BJ (cell line): ENCODE data around the gene CRPPA. TPM values are rescaled to one million over a fixed set of nuclear protein-coding genes. Genes with fewer than 3 reads are reported as not detected.

Experiments used
- CTCF ChIA-PET: fragments of 350-600 bp; formaldehyde crosslinking; extraction: SDS; loops from one replicate; lab custom pipeline; 2021; ENCODE audit warnings: antibody characterized with exemption, inconsistent platforms; lab: Yijun Ruan, JAX
- POLR2A ChIA-PET: fragments of 300-600 bp; sonication (Branson Sonifier 250); formaldehyde crosslinking; extraction: SDS; loops from one replicate; lab custom pipeline; 2021; ENCODE audit warnings: antibody characterized with exemption; lab: Charles Lee
- DNase-seq: peaks from one replicate; pipeline ENCODE4 v3.0.0-alpha.2; 2011; ENCODE audit warnings: low read depth
- H3K27me3 ChIP-seq: 2 replicates; pipeline ENCODE4 v1.6.0; 2011; ENCODE audit warnings: low read length; ENCODE audit not compliant: control insufficient read depth, insufficient read depth
- H3K36me3 ChIP-seq: 2 replicates; pipeline ENCODE4 v1.5.1; 2011; ENCODE audit warnings: low read length; ENCODE audit not compliant: control insufficient read depth, insufficient read depth
- H3K4me3 ChIP-seq: 2 replicates; pipeline ENCODE4 v1.5.1; 2011; ENCODE audit warnings: low read depth, mild to moderate bottlenecking, control low read depth, low read length
- polyA plus RNA-seq: library from polyadenylated mRNA; depleted of rRNA; stranded (reverse); fragments of >200 nt; gene quantifications from 2 replicates; pipeline ENCODE4 v1.2.3, GENCODE V29; 2011
- TF ChIP-seq, protein P1 (sequence below): IDR thresholded peaks from 2 replicates; pipeline ENCODE4 v1.5.1; 2011; ENCODE audit warnings: low read depth, mild to moderate bottlenecking, control low read depth, inconsistent platforms, low read length, moderate library complexity; ENCODE audit not compliant: insufficient read depth

CRPPA gene
- polyA plus RNA-seq, 1 experiment = 0.39 TPM

DNA sequence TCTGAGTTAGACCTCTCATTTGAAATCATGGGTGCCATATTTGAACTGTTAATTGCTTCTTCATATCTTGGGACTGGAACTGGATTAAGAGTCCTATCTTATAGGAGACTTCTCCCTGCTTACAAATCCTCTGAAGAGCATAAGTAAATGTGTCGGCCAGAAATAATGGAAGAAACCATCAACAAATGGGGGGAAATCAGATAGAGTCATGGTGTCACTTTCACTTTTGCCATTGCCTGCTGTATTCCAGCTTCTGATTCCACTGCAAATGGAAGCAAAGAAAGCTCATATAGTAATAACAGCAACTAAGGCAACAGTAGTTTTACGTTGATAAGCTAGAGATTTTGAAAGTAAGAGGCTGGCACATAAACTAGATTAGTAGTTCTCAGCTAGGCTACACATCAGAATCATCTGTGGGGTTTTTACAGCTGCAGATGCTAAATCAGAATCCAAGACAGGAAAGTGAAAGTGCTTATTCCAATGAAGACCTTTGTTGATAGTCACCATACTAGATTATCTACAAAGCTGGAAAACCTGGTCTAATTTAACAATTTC lies 12.3 kb upstream of the CRPPA start:
- Histone ChIP-seq H3K27me3 (no peaks in the 10 kb centered on the region), H3K36me3 (no peaks in the 10 kb centered on the region), H3K4me3 (no peak overlapping the region)
- CTCF ChIA-PET = interaction anchor here (0.8 to 1.6 kb wide), 4 partner anchors 9 to 131 kb away, joined by 3 to 5 read pairs (median 3); no protein-coding TSS in a partner anchor
- POLR2A ChIA-PET = no interaction called here
- DNase-seq = no peak
- TF ChIP-seq, protein P1, sequence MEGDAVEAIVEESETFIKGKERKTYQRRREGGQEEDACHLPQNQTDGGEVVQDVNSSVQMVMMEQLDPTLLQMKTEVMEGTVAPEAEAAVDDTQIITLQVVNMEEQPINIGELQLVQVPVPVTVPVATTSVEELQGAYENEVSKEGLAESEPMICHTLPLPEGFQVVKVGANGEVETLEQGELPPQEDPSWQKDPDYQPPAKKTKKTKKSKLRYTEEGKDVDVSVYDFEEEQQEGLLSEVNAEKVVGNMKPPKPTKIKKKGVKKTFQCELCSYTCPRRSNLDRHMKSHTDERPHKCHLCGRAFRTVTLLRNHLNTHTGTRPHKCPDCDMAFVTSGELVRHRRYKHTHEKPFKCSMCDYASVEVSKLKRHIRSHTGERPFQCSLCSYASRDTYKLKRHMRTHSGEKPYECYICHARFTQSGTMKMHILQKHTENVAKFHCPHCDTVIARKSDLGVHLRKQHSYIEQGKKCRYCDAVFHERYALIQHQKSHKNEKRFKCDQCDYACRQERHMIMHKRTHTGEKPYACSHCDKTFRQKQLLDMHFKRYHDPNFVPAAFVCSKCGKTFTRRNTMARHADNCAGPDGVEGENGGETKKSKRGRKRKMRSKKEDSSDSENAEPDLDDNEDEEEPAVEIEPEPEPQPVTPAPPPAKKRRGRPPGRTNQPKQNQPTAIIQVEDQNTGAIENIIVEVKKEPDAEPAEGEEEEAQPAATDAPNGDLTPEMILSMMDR = no peak

DNA sequence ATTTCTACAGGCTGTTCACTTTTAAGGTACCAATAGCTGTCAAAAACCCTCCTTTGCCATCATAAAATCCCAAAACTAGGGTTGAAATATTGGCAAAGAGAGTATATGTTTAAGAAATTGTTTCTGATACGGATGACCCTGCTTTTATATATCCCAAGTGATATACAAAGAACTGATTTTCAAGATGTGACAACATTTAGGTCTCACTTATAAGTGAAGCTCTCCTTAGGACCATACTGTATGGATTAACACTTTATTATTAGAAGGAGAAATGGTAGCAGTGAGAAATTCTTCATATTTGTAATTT lies 11.0 kb upstream of the CRPPA start:
- DNase-seq = no peak
- POLR2A ChIA-PET = no interaction called here
- Histone ChIP-seq H3K36me3 (no peaks in the 10 kb centered on the region), H3K4me3 (no peak overlapping the region), H3K27me3 (no peaks in the 10 kb centered on the region)
- TF ChIP-seq, protein P1 = no peak
- CTCF ChIA-PET = interaction anchor here (0.8 to 1.5 kb wide), 3 partner anchors 17 to 133 kb away, joined by 3 to 4 read pairs (median 3); no protein-coding TSS in a partner anchor

DNA sequence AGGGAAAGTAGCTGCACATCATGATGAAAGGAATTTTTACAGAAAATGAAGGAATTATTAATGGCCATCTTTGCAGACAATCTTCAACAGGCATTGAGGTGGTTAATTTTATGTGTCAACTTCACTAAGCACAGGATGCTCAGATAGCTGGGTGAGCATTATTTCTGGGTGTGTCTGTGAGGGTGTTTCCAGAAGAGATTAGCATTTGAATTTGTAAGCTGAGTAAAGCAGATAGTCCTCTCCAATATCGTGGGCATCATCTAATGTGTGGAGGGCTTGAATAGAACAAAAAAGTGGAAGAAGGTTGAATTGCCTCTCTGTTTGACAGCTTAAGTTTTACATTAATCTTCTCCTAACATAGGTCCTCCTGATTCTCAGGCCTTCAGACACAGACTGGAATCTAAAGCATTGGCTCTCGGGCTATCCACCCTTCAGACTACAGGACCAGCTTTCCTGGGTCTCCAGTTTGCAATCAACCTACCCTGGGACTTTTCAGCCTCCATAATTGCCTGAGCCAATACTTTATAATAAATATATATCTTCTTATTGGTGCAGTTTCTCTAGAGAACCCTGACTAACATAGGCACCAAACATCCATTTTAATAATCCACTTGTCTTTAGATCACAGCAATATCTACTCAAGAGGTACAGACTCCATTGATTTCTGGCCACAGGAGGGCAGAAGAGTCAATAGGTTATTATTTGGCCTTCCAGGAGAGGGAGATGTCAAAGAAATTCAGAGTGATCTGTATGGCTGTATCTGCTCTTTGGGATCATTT lies 10.5 kb upstream of the CRPPA start:
- CTCF ChIA-PET = interaction anchor here (0.8 to 1.5 kb wide), 3 partner anchors 18 to 134 kb away, joined by 3 to 4 read pairs (median 3); no protein-coding TSS in a partner anchor
- no peak for DNase-seq
- Histone ChIP-seq H3K27me3 (no peaks in the 10 kb centered on the region), H3K4me3 (no peak overlapping the region), H3K36me3 (no peaks in the 10 kb centered on the region)
- POLR2A ChIA-PET = no interaction called here
- TF ChIP-seq, protein P1 = peak; percentile 13; the same call in 1 of the 2 replicates

DNA sequence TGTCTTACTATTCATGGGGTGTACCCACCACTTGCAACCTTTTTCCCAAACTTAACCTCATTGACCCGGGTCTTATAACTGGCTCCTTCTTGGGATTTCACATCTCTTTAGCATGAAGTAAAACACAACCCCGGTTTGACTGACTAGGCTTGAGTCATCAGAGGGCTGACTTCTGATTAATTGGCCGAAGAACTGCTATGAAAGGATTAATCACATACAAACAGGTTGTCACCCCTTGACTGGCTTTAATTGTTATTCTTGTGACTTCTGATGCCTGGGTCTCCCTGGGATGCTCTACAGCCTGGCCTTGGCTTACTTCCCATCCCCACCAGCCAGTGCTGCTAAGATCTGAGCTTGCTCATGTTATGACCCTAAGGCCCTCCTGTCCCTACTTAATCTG lies 8.8 kb upstream of the CRPPA start:
- no peak for DNase-seq
- CTCF ChIA-PET = no interaction called here
- no peaks in the 10 kb centered on the region for H3K36me3 ChIP-seq

DNA sequence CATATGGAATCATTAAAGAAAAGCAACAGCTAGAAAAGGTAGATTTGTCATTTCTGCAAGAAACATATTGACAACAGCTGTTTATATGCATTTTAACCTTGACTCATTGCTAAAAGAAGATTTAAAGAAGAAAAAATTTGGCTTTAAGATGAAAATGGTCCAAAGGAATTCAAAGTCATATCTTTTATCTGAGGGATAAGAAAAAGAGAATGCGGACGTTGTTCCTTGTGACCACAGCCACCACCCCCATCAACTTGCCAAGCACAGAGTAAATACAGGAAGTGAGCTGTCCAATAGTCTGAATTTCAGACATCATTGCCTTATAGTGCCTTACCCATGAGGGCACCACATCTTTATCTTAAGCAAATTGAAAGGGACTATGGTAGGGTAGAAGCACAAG lies 7.3 kb upstream of the CRPPA start:
- TF ChIP-seq, protein P1 = no peak
- H3K4me3 ChIP-seq = no peak overlapping the region
- DNase-seq = no peak
- CTCF ChIA-PET = no interaction called here
- POLR2A ChIA-PET = no interaction called here
- no peaks in the 10 kb centered on the region for H3K36me3 ChIP-seq
- H3K27me3 ChIP-seq = no peaks in the 10 kb centered on the region

More for the DNA sequence above, 8.8 kb upstream of the CRPPA start:
- POLR2A ChIA-PET = no interaction called here
- Histone ChIP-seq H3K4me3 (no peak overlapping the region), H3K27me3 (no peaks in the 10 kb centered on the region)
- TF ChIP-seq, protein P1 = no peak
